ENCODE data around the gene ZNF181. TPM values are rescaled to one million over a fixed set of nuclear protein-coding genes. Genes with fewer than 3 reads are reported as not detected.

Gene ZNF181
- total RNA-seq, 1 experiment from 2014 or later: 17.2 TPM

- ATAC-seq: peak; percentile 68
- POLR2A ChIA-PET (ENCODE audit: unreplicated experiment): no interaction called here
- H3K4me2 ChIP-seq (ENCODE audit: low read length): no peak overlapping the region
Measured at GRCh38 chr19:34712395-34713261, 21.4 kb upstream of the ZNF181 start.

GRCh38 chr19:34713262-34713637 lies 20.8 kb upstream of the ZNF181 start:
- ATAC-seq (no peak), DNase-seq (no peak)
- Histone ChIP-seq H3K4me3 (ENCODE audit: low read length) (no peak overlapping the region), H3K9ac (ENCODE audit: low read length) (no peak overlapping the region), H3K27me3 (ENCODE audit: low read length) (no peaks in the 10 kb centered on the region; the same call in 1 of the 2 replicates), H3K79me2 (ENCODE audit: low read length) (no peaks in the 10 kb centered on the region), H3K9me2 (replicated peaks; ENCODE audit: low read length) (no peaks in the 10 kb centered on the region), H4K20me1 (ENCODE audit: low read length) (no peaks in the 10 kb centered on the region), H3K27ac (ENCODE audit: low read length) (no peak overlapping the region), H3K9me3 (ENCODE audit: low read length) (peaks cover 9% of the 10 kb centered on the region; the same call in 1 of the 2 replicates), H3K36me3 (ENCODE audit: low read depth, low read length) (no peaks in the 10 kb centered on the region), H3K4me2 (ENCODE audit: low read length) (no peak overlapping the region), H2AFZ (ENCODE audit: low read length) (no peak overlapping the region), H3F3A (ENCODE audit: low read length, unreplicated experiment) (no peaks in the 10 kb centered on the region), H3K4me1 (ENCODE audit: insufficient read depth, low read length) (no peaks in the 10 kb centered on the region)
- no peak for TF ChIP-seq EZH2phosphoT487 (IDR thresholded peaks at IDR 0.05; ENCODE audit: borderline replicate concordance, low read length)
- TF ChIP-seq EZH2 (IDR thresholded peaks at IDR 0.05; ENCODE audit: low read length, unreplicated experiment): no peak
- TF ChIP-seq CTCF (conservative IDR thresholded peaks at IDR 0.05; ENCODE audit: low read depth, low read length): no peak
- intact Hi-C loops (cut with micrococcal nuclease): no loop called here
- POLR2A ChIA-PET (ENCODE audit: unreplicated experiment): no interaction called here
- no TSS peak for BruUV-seq (replicated peaks)
- CTCF ChIA-PET: no interaction called here

More at GRCh38 chr19:34712395-34713261, 21.4 kb upstream of the ZNF181 start:
- H3F3A ChIP-seq (ENCODE audit: low read length, unreplicated experiment): no peaks in the 10 kb centered on the region
- CTCF ChIA-PET: no interaction called here
- peak; percentile 77 for DNase-seq
- H2AFZ ChIP-seq (ENCODE audit: low read length): no peak overlapping the region
- H4K20me1 ChIP-seq (ENCODE audit: low read length): no peaks in the 10 kb centered on the region
- H3K9me2 ChIP-seq (replicated peaks; ENCODE audit: low read length): no peaks in the 10 kb centered on the region
- peak; percentile 70 for TF ChIP-seq CTCF (conservative IDR thresholded peaks at IDR 0.05; ENCODE audit: low read depth, low read length)
- no peak for TF ChIP-seq EZH2phosphoT487 (IDR thresholded peaks at IDR 0.05; ENCODE audit: borderline replicate concordance, low read length)
- TF ChIP-seq EZH2 (IDR thresholded peaks at IDR 0.05; ENCODE audit: low read length, unreplicated experiment): no peak
- H3K36me3 ChIP-seq (ENCODE audit: low read depth, low read length): no peaks in the 10 kb centered on the region
- H3K79me2 ChIP-seq (ENCODE audit: low read length): no peaks in the 10 kb centered on the region
- no peak overlapping the region for H3K9ac ChIP-seq (ENCODE audit: low read length)
- intact Hi-C loops (cut with micrococcal nuclease): no loop called here
- BruUV-seq (replicated peaks): no TSS peak
- no peaks in the 10 kb centered on the region for H3K4me1 ChIP-seq (ENCODE audit: insufficient read depth, low read length)
- H3K27me3 ChIP-seq (ENCODE audit: low read length): no peaks in the 10 kb centered on the region
- H3K9me3 ChIP-seq (ENCODE audit: low read length): peaks cover 9% of the 10 kb centered on the region; the same call in 1 of the 2 replicates
- no peak overlapping the region for H3K4me3 ChIP-seq (ENCODE audit: low read length)
- H3K27ac ChIP-seq (ENCODE audit: low read length): no peak overlapping the region

DNA sequence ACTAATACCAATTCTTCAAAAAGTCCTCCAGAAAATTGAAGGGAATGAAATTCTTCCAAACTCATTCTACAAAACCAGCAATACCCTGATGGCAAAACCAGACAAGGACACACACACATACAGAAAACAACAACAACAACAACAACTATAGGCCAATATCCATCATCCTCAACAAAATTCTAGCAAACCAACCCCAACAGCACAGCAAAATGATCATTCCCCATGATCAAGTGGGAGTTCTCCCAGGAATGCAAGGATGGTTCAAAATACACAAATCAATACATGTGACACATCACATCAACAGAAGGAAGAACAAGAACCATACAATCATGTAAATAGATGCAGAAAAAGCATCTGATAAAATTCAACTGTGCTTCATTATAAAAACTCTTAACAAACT lies 18.7 kb upstream of the ZNF181 start:
- no peaks in the 10 kb centered on the region; the same call in 1 of the 2 replicates for H3K27me3 ChIP-seq (ENCODE audit: low read length)
- no TSS peak for BruUV-seq (replicated peaks)
- CTCF ChIA-PET: no interaction called here
- no peaks in the 10 kb centered on the region for H3K36me3 ChIP-seq (ENCODE audit: low read depth, low read length)
- H3K9me3 ChIP-seq (ENCODE audit: low read length): peaks cover 9% of the 10 kb centered on the region; the same call in 1 of the 2 replicates
- H2AFZ ChIP-seq (ENCODE audit: low read length): no peak overlapping the region
- intact Hi-C loops (cut with micrococcal nuclease): no loop called here
- H3K4me3 ChIP-seq (ENCODE audit: low read length): no peak overlapping the region
- no peaks in the 10 kb centered on the region for H3K4me1 ChIP-seq (ENCODE audit: insufficient read depth, low read length)
- DNase-seq (no peak), ATAC-seq (no peak)
- no peak overlapping the region for H3K9ac ChIP-seq (ENCODE audit: low read length)
- no peaks in the 10 kb centered on the region for H3K9me2 ChIP-seq (replicated peaks; ENCODE audit: low read length)
- POLR2A ChIA-PET (ENCODE audit: unreplicated experiment): no interaction called here
- no peaks in the 10 kb centered on the region for H3F3A ChIP-seq (ENCODE audit: low read length, unreplicated experiment)
- H3K27ac ChIP-seq (ENCODE audit: low read length): no peak overlapping the region
- no peaks in the 10 kb centered on the region for H4K20me1 ChIP-seq (ENCODE audit: low read length)
- no peak for TF ChIP-seq EZH2phosphoT487 (IDR thresholded peaks at IDR 0.05; ENCODE audit: borderline replicate concordance, low read length)
- TF ChIP-seq CTCF (conservative IDR thresholded peaks at IDR 0.05; ENCODE audit: low read depth, low read length): no peak
- no peak for TF ChIP-seq EZH2 (IDR thresholded peaks at IDR 0.05; ENCODE audit: low read length, unreplicated experiment)
- H3K79me2 ChIP-seq (ENCODE audit: low read length): no peaks in the 10 kb centered on the region
- H3K4me2 ChIP-seq (ENCODE audit: low read length): no peak overlapping the region

All from PC-3 (cell line).